Measurements from ENCODE around the gene GTF3C5. TPM values are rescaled to one million over a fixed set of nuclear protein-coding genes. Genes with fewer than 3 reads are reported as not detected.
A peak's percentile ranks its signal among the peaks of the same experiment; 100 is the strongest.

The GTF3C5 gene
- total RNA-seq, 1 donor from 2014 or later = 25.9 TPM

- no peaks in the 10 kb centered on the region for H3K27me3 ChIP-seq
- H3K4me1 ChIP-seq = no peaks in the 10 kb centered on the region
- peak in 1 of 2 donors; percentile 42 for DNase-seq (ENCODE audit: low spot score in 2 of 2)
- H3K27ac ChIP-seq = no peak overlapping the region
- intact Hi-C loops (cut with DNase I) = no loop called here
- no peak for TF ChIP-seq CTCF (IDR thresholded peaks at IDR 0.05)
- H3K4me3 ChIP-seq = no peak overlapping the region
- H3K9me3 ChIP-seq = no peaks in the 10 kb centered on the region
- H3K36me3 ChIP-seq = peaks cover 63 to 82% of the 10 kb centered on the region in 2 donors
These were observed 21.3 kb downstream of the GTF3C5 start for GRCh38 chr9:133051966-133052539.

DNA sequence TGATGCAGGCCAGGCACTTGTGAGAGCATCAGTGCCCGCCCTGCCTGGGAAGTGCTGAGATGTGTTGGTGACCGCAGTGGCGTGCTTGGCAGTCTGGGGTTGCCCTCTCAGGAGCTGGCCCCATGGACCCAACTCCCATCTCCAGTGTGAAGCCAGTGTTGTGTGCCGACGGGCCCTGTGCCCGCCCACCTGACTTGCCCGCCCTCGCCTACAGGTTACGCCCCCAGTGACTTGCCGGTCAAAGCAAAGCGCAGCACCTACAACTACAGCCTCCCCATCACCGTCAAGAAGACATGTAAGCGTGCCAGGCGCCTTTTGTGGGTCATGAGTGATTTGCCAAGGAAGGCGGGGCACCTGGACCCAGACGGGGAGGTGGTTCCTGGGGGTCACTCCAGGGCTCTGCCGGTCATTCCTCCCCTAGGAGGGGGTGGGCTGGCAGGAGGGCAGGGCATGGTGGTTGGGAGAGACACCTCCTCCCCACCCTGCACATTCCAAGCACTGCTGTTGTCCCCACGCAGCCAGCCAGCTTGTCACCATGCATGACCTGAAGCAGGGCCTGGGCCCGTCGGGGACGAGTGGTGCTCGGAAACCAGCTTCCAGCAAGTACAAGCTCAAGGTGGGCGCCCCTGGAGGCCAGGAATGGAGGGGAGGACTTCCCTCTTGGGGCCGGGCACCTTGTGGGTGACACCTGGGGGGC, 23.5 kb downstream of the GTF3C5 start:
- peaks cover 53 to 83% of the 10 kb centered on the region in 2 donors for H3K36me3 ChIP-seq

GRCh38 chr9:133054966-133055365, 24.2 kb downstream of the GTF3C5 start:
- Histone ChIP-seq H3K27me3 (no peaks in the 10 kb centered on the region), H3K27ac (no peak overlapping the region), H3K9me3 (no peaks in the 10 kb centered on the region), H3K36me3 (peaks cover 47 to 77% of the 10 kb centered on the region in 2 donors), H3K4me1 (no peaks in the 10 kb centered on the region), H3K4me3 (no peak overlapping the region)
- TF ChIP-seq CTCF (IDR thresholded peaks at IDR 0.05) = no peak
- intact Hi-C loops (cut with DNase I) = no loop called here
- DNase-seq (ENCODE audit: low spot score in 2 of 2) = no peak

More for the DNA sequence above, 23.5 kb downstream of the GTF3C5 start:
- no peak overlapping the region for H3K27ac ChIP-seq
- H3K4me1 ChIP-seq = no peaks in the 10 kb centered on the region
- no peaks in the 10 kb centered on the region for H3K27me3 ChIP-seq
- H3K4me3 ChIP-seq = no peak overlapping the region
- DNase-seq (ENCODE audit: low spot score in 2 of 2) = no peak
- intact Hi-C loops (cut with DNase I) = no loop called here
- no peak for TF ChIP-seq CTCF (IDR thresholded peaks at IDR 0.05)
- no peaks in the 10 kb centered on the region for H3K9me3 ChIP-seq

DNA sequence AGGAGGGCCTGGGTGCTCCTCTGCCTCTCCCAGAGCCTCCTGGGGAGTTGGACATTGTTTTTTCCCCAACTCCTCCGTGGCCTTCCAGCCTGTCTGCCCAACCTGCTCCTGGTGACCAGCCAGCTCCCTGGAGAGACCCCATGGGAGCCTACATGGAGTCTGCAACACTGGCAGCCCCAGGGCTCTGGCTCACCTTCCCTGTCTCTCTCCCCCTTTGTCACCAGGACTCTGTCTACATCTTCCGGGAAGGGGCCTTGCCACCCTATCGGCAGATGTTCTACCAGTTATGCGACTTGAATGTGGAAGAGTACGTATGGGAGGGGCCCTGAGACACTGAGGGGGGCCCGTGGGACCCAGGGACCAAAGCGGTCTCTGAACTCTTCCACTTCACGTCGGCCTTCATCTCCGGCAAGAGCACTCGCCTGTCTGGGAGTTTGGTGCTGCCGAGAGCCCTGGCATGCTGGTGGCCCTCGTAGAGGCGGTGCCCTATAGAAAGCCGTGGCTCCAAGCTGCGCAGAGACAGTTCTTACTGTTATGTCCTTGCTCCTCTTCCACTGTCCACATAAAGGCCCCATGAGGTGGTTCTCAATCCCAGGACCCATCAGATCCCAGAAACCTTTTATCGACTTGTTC, 25.1 kb downstream of the GTF3C5 start:
- DNase-seq (ENCODE audit: low spot score in 2 of 2) = no peak
- H3K4me1 ChIP-seq = no peaks in the 10 kb centered on the region
- TF ChIP-seq CTCF (IDR thresholded peaks at IDR 0.05) = no peak
- H3K27me3 ChIP-seq = no peaks in the 10 kb centered on the region
- intact Hi-C loops (cut with DNase I) = no loop called here
- H3K36me3 ChIP-seq = peaks cover 42 to 68% of the 10 kb centered on the region in 2 donors
- H3K27ac ChIP-seq = no peak overlapping the region
- H3K9me3 ChIP-seq = no peaks in the 10 kb centered on the region
- H3K4me3 ChIP-seq = no peak overlapping the region

GRCh38 chr9:133056533-133056932, 25.7 kb downstream of the GTF3C5 start:
- Histone ChIP-seq H3K4me3 (no peak overlapping the region), H3K36me3 (peaks cover 35 to 62% of the 10 kb centered on the region in 2 donors), H3K27me3 (no peaks in the 10 kb centered on the region), H3K27ac (no peak overlapping the region), H3K9me3 (no peaks in the 10 kb centered on the region), H3K4me1 (no peaks in the 10 kb centered on the region)
- intact Hi-C loops (cut with DNase I) = no loop called here
- peak in 1 of 2 donors; percentile 39 for DNase-seq (ENCODE audit: low spot score in 2 of 2)
- TF ChIP-seq CTCF (IDR thresholded peaks at IDR 0.05) = no peak

Data from ascending aorta (tissue), 2 donors.